ENCODE data around the gene ITPKC.

The ITPKC gene

DNA sequence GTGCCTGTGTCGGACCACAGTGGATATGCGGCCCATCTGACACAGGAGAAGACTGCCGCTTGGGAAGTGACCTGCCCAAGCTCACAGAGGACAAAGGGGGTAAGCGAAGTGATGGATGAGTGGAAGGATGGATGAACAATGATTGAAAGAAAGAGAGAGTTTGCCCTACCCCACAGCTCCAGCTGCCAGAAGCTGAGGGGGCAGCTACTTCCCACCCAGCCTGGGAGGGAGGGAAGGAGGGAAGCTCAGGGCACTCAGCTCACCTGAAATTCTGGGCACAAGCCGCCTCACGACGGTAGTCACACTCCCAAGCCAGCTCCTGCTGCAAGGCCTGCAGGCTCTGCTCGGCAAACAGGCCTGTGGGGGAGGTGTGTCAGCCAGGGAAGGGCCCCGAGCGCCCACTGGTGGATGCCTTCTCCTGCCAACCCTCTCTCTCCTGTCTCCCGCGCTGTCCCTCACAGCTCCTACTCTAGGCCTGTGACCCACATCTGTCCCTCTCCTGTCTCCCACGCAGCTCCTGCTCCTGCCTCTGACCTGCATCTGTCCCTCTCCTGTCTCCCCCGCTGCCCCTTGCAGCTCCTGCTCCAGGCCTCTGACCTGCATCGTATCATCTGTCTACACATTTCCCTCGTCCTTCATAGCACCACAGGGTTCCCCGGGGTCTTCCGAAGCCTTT, 14.4 kb upstream of the ITPKC start:
- CTCF ChIA-PET, result interaction anchor here (0.5 to 1.0 kb wide), 6 partner anchors 11 to 213 kb away, joined by 3 to 7 read pairs (median 3); no protein-coding TSS in a partner anchor
- POLR2A ChIA-PET (ENCODE audit: low non-redundant PET), result no interaction called here
- TF ChIP-seq, protein P1, sequence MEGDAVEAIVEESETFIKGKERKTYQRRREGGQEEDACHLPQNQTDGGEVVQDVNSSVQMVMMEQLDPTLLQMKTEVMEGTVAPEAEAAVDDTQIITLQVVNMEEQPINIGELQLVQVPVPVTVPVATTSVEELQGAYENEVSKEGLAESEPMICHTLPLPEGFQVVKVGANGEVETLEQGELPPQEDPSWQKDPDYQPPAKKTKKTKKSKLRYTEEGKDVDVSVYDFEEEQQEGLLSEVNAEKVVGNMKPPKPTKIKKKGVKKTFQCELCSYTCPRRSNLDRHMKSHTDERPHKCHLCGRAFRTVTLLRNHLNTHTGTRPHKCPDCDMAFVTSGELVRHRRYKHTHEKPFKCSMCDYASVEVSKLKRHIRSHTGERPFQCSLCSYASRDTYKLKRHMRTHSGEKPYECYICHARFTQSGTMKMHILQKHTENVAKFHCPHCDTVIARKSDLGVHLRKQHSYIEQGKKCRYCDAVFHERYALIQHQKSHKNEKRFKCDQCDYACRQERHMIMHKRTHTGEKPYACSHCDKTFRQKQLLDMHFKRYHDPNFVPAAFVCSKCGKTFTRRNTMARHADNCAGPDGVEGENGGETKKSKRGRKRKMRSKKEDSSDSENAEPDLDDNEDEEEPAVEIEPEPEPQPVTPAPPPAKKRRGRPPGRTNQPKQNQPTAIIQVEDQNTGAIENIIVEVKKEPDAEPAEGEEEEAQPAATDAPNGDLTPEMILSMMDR (conservative IDR thresholded peaks at IDR 0.05; ENCODE audit: low read depth), result no peak
- H3K27ac ChIP-seq, result peak overlapping the region; percentile 35
- no peak for DNase-seq (ENCODE audit: low spot score)

DNA sequence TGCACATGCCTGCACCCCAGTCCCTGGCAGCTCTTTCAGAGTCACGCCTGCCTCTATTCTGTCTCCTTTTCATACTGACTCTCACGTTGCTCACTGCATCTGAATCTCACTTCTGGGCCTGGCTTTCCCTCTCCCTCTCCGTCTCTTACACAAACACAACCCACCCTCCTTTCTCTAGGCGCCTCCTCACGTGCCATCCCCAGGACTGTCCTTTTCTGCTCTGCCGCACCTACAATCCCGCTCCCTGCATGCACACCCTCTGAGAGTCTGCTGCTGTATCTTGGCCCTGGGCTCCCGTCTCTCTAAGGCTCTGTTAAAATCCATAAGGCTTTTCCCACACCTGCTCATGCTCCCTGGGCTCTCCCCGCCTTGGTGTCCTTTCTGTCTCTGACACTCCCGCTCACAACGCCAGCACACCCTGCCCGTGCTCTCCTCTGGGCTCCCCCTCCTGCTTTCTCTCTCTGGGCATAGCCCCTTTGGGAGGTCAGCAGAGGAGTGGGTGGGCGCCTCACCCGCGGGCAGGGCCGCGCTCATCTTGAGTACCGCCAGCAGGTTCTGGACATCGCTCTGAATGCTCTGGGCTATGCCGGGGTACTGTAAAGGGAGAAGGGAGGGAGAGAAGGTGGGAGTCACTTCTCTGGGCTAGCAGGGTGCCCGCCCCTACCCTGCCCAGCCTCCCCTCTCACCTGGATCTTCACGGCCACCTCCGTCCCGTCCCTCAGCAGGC, 13.7 kb upstream of the ITPKC start:
- ChIA-PET CTCF (interaction anchor here (0.5 to 1.0 kb wide), 3 partner anchors 16 to 229 kb away, joined by 3 to 5 read pairs (median 3); no protein-coding TSS in a partner anchor), POLR2A (ENCODE audit: low non-redundant PET) (no interaction called here)
- H3K27ac ChIP-seq, result peak overlapping the region; percentile 35
- TF ChIP-seq, protein P1 (conservative IDR thresholded peaks at IDR 0.05; ENCODE audit: low read depth), result no peak
- no peak for DNase-seq (ENCODE audit: low spot score)

DNA sequence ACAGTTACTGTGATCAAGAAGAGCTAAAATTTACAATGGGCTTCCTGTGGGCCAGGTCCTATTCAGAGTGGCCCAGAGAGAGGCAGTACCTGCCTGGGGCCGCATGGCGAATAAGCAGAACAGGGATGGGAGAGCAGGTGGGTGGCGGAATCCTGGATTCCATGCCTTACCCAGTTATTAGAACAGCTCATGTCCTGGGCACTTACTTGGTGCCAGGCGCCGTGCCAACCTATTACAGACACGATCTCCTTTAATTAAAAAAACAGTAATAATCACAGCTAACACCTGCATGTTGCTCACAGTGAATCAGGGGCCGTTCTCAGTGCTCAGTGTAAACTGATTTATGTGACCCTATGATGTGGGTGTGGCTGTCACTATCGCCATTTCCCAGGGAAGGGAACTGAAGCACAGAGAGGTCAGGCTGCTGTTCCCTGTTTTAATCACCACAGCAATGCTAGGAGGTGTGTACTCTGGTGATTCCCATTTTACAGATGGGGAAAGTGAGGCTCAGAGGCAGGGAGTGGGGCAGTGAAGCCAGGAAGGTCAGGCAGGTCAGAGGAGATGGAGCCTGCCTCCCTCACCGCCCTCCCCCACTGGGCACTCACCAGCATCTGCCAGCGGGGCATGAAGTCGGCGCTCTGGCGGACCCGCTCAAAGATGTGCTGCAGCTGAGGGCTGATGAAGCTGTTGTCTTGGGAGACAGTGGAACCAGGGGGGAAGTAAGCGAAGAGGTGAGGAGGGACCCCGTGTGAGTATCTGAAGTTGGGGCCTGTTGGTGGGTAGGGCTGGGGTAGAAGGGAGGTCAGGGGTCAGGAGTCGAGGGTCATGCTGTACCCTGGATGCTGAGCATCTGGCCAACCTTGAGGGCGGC, 12.2 kb upstream of the ITPKC start:
- ChIA-PET CTCF (interaction anchor here (0.6 kb wide), 1 partner anchor 560 kb away, joined by 3 read pairs; no protein-coding TSS in a partner anchor), POLR2A (ENCODE audit: low non-redundant PET) (no interaction called here)
- no peak for DNase-seq (ENCODE audit: low spot score)
- TF ChIP-seq, protein P1 (conservative IDR thresholded peaks at IDR 0.05; ENCODE audit: low read depth), result no peak
- H3K27ac ChIP-seq, result no peak overlapping the region

DNA sequence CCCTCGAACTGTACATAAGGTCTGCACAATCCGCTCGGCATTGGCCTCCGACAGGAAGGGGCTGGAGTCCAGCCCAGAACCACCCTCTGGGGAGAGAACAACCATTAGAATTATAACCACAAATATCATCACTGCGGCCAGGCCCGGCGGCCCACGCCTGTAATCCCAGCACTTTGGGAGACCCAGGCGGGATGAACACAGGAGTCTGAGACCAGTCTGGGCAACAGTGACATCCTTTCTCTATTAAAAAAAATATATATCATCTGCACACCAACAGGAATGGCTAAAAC, 11.6 kb upstream of the ITPKC start:
- H3K27ac ChIP-seq, result no peak overlapping the region
- no peak for DNase-seq (ENCODE audit: low spot score)
- TF ChIP-seq, protein P1 (conservative IDR thresholded peaks at IDR 0.05; ENCODE audit: low read depth), result no peak
- CTCF ChIA-PET, result no interaction called here
- POLR2A ChIA-PET (ENCODE audit: low non-redundant PET), result no interaction called here

DNA sequence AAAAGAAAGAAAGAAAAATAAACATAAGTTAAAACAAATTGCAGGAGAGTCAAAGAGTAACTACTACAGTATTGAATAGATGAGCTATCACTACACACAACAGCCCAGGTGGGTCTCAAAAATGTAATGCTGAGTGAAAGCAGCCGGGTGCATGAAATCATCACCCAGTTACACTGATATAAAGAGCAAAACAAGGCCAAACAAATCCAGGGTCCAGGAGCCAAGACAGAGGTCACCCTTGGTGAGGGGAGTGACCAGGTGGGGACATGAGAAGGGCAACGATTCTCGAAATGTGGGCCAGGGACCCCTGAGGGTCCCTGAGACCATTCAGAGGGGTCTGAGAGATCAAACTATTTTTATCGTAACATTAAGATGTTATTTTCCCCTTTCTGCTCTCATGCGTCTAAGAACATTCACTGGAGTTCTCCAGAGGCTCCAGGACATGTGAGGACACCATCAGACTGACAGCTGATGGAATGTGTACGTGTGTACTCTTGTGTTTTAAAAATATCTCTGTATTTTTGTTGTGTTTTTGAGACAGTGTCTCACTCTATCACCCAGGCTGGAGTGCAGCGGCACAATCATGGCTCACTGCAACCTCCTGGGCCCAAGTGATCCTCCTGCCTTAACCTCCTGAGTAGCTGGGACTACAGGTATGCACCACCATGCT, 10.8 kb upstream of the ITPKC start:
- ChIA-PET CTCF (no interaction called here), POLR2A (ENCODE audit: low non-redundant PET) (no interaction called here)
- peak overlapping the region; percentile 17; the same call in 1 of the 2 replicates for H3K27ac ChIP-seq
- no peak for DNase-seq (ENCODE audit: low spot score)
- TF ChIP-seq, protein P1 (conservative IDR thresholded peaks at IDR 0.05; ENCODE audit: low read depth), result no peak

DNA sequence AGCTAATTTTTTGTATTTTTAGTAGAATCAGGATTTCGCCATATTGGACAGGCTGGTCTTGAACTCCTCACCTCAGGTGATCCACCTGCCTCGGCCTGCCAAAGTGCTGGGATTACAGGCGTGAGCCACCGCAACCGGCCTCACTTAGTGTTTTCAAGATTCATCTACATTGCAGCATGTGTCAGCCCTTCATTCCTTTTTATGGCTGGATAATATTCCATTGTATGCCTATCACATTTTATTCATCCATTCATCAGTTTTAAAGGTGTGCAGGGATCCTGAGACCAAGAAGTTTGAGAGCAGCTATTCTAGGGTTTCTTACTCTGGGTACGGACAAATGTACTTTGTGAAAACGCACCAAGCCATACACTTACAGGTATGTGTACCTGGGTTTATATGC, 9.3 kb upstream of the ITPKC start:
- TF ChIP-seq, protein P1 (conservative IDR thresholded peaks at IDR 0.05; ENCODE audit: low read depth), result no peak
- CTCF ChIA-PET, result no interaction called here
- no peak overlapping the region for H3K27ac ChIP-seq
- no peak for DNase-seq (ENCODE audit: low spot score)
- POLR2A ChIA-PET (ENCODE audit: low non-redundant PET), result no interaction called here
